Ascending aorta (tissue), 2 donors: Measurements from ENCODE around the gene RAB6B. TPM values are rescaled to one million over a fixed set of nuclear protein-coding genes. Genes with fewer than 3 reads are reported as not detected.

ENCODE experiments used
- DNase-seq, 2 donors: peaks; one replicate each; pipeline ENCODE4 v3.0.0-alpha.2; 2019; ENCODE audit warnings: low spot score in 2 of 2
- H3K27ac ChIP-seq, 2 donors: fragments of 200-600 bp; sonication (generic); one replicate each; pipeline ENCODE4 v1.5.1; 2016 to 2017; ENCODE audit warnings: mild to moderate bottlenecking in 1 of 2
- H3K27me3 ChIP-seq: fragments of 200-600 bp; sonication (generic); one replicate; pipeline ENCODE4 v1.5.1; 2017
- H3K36me3 ChIP-seq, 2 donors: fragments of 200-600 bp; sonication (generic); one replicate each; pipeline ENCODE4 v1.5.1; 2016
- H3K4me1 ChIP-seq, 2 donors: fragments of 200-600 bp; sonication (generic); one replicate each; pipeline ENCODE4 v1.5.1; 2016 to 2017; ENCODE audit warnings: mild to moderate bottlenecking in 1 of 2
- H3K4me3 ChIP-seq, 2 donors: fragments of 200-600 bp; sonication (generic); one replicate each; pipeline ENCODE4 v1.5.1; 2016 to 2017; ENCODE audit warnings: mild to moderate bottlenecking in 1 of 2
- H3K9me3 ChIP-seq, 2 donors: fragments of 200-600 bp; sonication (generic); one replicate each; pipeline ENCODE4 v1.5.1; 2016
- intact Hi-C: fragments of 100-400 bp; cut with DNase I; formaldehyde crosslinking; loops from one replicate; pipeline ENCODE4 v1.15.1; 2023
- total RNA-seq: library from RNA; depleted of rRNA; stranded (reverse); fragments of >200 nt; gene quantifications from one replicate; pipeline ENCODE4 v1.1.0, GENCODE V29; 2016
- TF ChIP-seq, protein P1 (sequence below), 3 experiments: fragments of 200-600 bp in 2 of 3; fragments of 450-650 bp in 1 of 3; sonication (generic) in 2 of 3; IDR thresholded peaks; one replicate each; pipeline ENCODE4 v1.5.1; 2016 to 2019; ENCODE audit warnings: antibody characterized with exemption in 3 of 3, mild to moderate bottlenecking in 1 of 3, moderate library complexity in 1 of 3

RAB6B gene
- total RNA-seq, 1 donor from 2014 or later: 0.75 TPM

DNA sequence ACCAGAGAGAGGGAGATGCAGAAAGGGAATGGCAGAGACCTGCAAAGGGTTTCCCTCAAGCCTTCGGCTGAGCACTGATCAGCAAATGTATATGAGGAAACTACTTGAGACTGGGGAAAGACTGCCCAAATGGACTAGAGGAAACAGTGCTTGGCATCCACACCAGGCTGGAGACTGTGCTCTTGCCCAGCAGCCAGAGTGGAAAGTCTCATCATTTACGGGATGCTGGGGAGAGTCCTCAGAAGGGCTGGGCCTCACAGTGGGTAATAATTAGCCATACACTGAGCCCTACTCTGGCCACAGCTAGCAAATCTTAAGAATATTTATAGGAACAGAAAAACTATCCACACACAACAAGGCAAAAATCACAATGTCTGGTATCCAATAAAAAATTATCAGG lies 18.5 kb downstream of the RAB6B start:
- Histone ChIP-seq H3K9me3 (peaks cover 0 to 18% of the 10 kb centered on the region in 2 donors), H3K4me1 (no peaks in the 10 kb centered on the region), H3K27me3 (no peaks in the 10 kb centered on the region), H3K27ac (no peak overlapping the region), H3K36me3 (no peaks in the 10 kb centered on the region), H3K4me3 (no peak overlapping the region)
- TF ChIP-seq, protein P1, sequence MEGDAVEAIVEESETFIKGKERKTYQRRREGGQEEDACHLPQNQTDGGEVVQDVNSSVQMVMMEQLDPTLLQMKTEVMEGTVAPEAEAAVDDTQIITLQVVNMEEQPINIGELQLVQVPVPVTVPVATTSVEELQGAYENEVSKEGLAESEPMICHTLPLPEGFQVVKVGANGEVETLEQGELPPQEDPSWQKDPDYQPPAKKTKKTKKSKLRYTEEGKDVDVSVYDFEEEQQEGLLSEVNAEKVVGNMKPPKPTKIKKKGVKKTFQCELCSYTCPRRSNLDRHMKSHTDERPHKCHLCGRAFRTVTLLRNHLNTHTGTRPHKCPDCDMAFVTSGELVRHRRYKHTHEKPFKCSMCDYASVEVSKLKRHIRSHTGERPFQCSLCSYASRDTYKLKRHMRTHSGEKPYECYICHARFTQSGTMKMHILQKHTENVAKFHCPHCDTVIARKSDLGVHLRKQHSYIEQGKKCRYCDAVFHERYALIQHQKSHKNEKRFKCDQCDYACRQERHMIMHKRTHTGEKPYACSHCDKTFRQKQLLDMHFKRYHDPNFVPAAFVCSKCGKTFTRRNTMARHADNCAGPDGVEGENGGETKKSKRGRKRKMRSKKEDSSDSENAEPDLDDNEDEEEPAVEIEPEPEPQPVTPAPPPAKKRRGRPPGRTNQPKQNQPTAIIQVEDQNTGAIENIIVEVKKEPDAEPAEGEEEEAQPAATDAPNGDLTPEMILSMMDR (IDR thresholded peaks at IDR 0.05): no peak
- no peak for DNase-seq
- intact Hi-C loops: no loop called here

DNA sequence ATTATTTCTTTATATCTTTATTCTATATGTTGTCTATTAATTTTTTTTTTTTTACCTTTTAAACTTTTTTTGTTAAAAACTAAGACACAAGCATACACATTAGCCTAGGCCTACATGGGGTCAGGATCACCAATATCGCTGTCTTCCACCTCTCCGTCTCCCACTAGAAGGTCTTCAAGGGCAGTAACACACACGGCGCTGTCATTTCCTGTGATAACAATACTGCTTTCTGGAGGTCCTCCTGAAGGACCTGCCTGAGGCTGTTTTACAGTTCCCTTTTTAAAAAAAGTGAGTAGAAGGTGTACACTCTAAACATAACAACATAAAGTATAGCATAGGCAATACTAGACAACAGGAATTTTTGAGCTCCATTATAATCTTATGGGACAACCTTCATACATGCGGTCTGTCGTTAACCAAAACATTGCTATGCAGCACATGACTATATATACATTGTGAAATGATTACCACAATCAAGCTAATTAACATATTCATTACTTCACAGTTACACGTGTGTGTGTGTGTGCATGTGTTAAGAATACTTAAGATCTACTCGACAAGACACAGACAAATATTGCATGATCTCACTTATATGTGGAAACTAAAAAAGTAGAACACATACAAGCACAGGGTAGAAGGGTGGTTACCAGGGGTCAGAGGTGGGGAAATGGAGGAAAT lies 20.8 kb downstream of the RAB6B start:
- H3K36me3 ChIP-seq: no peaks in the 10 kb centered on the region
- H3K9me3 ChIP-seq: peaks cover 0 to 18% of the 10 kb centered on the region in 2 donors
- intact Hi-C loops: no loop called here
- TF ChIP-seq, protein P1 (IDR thresholded peaks at IDR 0.05): no peak
- H3K4me3 ChIP-seq: no peak overlapping the region
- no peak for DNase-seq
- no peak overlapping the region for H3K27ac ChIP-seq
- H3K4me1 ChIP-seq: no peaks in the 10 kb centered on the region
- H3K27me3 ChIP-seq: no peaks in the 10 kb centered on the region

DNA sequence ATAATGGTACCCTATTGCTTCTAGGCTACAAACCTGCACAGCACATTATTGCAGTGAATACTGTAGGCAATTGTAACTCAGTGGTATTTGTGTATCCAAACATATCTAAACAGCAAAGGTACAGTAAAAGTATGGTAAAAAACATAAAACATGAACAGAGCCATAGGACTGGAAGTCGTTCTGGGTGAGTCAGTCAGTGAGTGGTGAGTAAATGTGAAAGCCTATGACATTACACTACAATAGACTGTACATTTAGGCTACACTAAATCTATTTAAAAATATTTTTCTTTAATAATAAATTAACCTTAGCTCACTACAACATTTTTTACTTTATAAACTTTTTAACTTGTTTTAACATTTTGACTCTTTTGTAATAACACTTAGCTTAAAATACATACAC lies 21.3 kb downstream of the RAB6B start:
- Histone ChIP-seq H3K27me3 (no peaks in the 10 kb centered on the region), H3K4me1 (no peaks in the 10 kb centered on the region), H3K36me3 (no peaks in the 10 kb centered on the region), H3K4me3 (no peak overlapping the region), H3K9me3 (peaks cover 0 to 16% of the 10 kb centered on the region in 2 donors), H3K27ac (no peak overlapping the region)
- DNase-seq: no peak
- TF ChIP-seq, protein P1 (IDR thresholded peaks at IDR 0.05): no peak
- intact Hi-C loops: no loop called here

GRCh38 chr3:133872781-133873180 lies 22.9 kb downstream of the RAB6B start:
- Histone ChIP-seq H3K27me3 (no peaks in the 10 kb centered on the region), H3K4me1 (no peaks in the 10 kb centered on the region), H3K4me3 (no peak overlapping the region), H3K36me3 (no peaks in the 10 kb centered on the region), H3K9me3 (peaks cover 0 to 1% of the 10 kb centered on the region in 2 donors), H3K27ac (no peak overlapping the region)
- TF ChIP-seq, protein P1 (IDR thresholded peaks at IDR 0.05): no peak
- no peak for DNase-seq
- intact Hi-C loops: no loop called here

- Histone ChIP-seq H3K9me3 (no peaks in the 10 kb centered on the region), H3K4me3 (no peak overlapping the region), H3K27ac (no peak overlapping the region), H3K36me3 (no peaks in the 10 kb centered on the region), H3K27me3 (no peaks in the 10 kb centered on the region), H3K4me1 (no peaks in the 10 kb centered on the region)
- DNase-seq: no peak
- TF ChIP-seq, protein P1 (IDR thresholded peaks at IDR 0.05): no peak
- intact Hi-C loops: no loop called here
Measured at GRCh38 chr3:133872161-133872560, 23.5 kb downstream of the RAB6B start.
